Transverse colon (tissue), 4 donors: ENCODE results near the gene COBLL1. TPM values are rescaled to one million over a fixed set of nuclear protein-coding genes. Genes with fewer than 3 reads are reported as not detected.
A peak's percentile ranks its signal among the peaks of the same experiment; 100 is the strongest.

Experiments used
- DNase-seq: peaks from one replicate; pipeline ENCODE4 v3.0.0-alpha.2; 2019
- H3K27ac ChIP-seq, 4 donors: fragments of 200-600 bp; sonication (generic); 2 replicates each; pipeline ENCODE4 v1.5.1; 2016 to 2018; ENCODE audit warnings: inconsistent platforms in 4 of 4
- H3K27me3 ChIP-seq: fragments of 200-600 bp; sonication (generic); 2 replicates; pipeline ENCODE4 v1.5.1; 2017; ENCODE audit warnings: inconsistent platforms
- H3K36me3 ChIP-seq, 4 donors: fragments of 200-600 bp; sonication (generic); 2 replicates each; pipeline ENCODE4 v1.5.1; 2017 to 2019; ENCODE audit warnings: inconsistent platforms in 4 of 4
- H3K4me1 ChIP-seq, 4 donors: fragments of 200-600 bp; sonication (generic); 2 replicates each; pipeline ENCODE4 v1.5.1; 2017 to 2020; ENCODE audit warnings: inconsistent platforms in 4 of 4
- H3K4me3 ChIP-seq, 4 donors: fragments of 200-600 bp; sonication (generic); 1 replicate in 1 of 4; 2 replicates in 3 of 4; pipeline versions ENCODE4 v1.5.1 to v1.6.1; 2017 to 2019; ENCODE audit warnings: inconsistent platforms in 4 of 4
- H3K9me3 ChIP-seq, 2 donors: fragments of 200-600 bp; sonication (generic); 2 replicates each; pipeline ENCODE4 v1.5.1; 2017 to 2019; ENCODE audit warnings: inconsistent platforms in 2 of 2
- CTCF ChIP-seq, 5 experiments: fragments of 200-600 bp in 3 of 5; fragments of 450-650 bp in 2 of 5; sonication (generic) in 3 of 5; IDR thresholded peaks; 1 replicate in 2 of 5; 2 replicates in 3 of 5; pipeline ENCODE4 v1.5.1; 2016 to 2017; ENCODE audit warnings: antibody characterized with exemption in 5 of 5, inconsistent platforms in 3 of 5, mild to moderate bottlenecking in 2 of 5, moderate library complexity in 1 of 5
- EP300 ChIP-seq: sonication (generic); formaldehyde crosslinking; IDR thresholded peaks from one replicate; pipeline ENCODE4 v1.6.1; 2017; ENCODE audit warnings: antibody characterized with exemption, low read depth
- POLR2A ChIP-seq: fragments of 450-650 bp; IDR thresholded peaks from one replicate; pipeline ENCODE4 v1.6.1; 2016; ENCODE audit warnings: antibody characterized with exemption, mild to moderate bottlenecking, moderate library complexity
- POLR2AphosphoS5 ChIP-seq, 3 donors: sonication (generic); formaldehyde crosslinking; IDR thresholded peaks; one replicate each; pipeline ENCODE4 v1.6.1; 2016; ENCODE audit warnings: antibody characterized with exemption in 3 of 3
- WGBS, 2 donors: methylation state at CpG; one replicate each; pipeline ENCODE4 v1.1.5; 2018; ENCODE audit warnings: low coverage in 1 of 2; 5-methylcytosine and 5-hydroxymethylcytosine counted together
- in situ Hi-C, 4 donors: fragments of 200-750 bp; cut with MboI; loops; one replicate each; pipeline versions ENCODE4 v1.15.0 to v1.15.1; 2017; ENCODE audit warnings: low sequenced_read_pairs in 3 of 4, low pct_ligation_motif_present in 1 of 4, low pct_unique_long_range_greater_than_20kb in 1 of 4
- intact Hi-C: fragments of 100-400 bp; cut with DNase I; formaldehyde crosslinking; loops from one replicate; pipeline ENCODE4 v1.15.1; 2023; ENCODE audit warnings: low total_unique reads
- total RNA-seq, 4 donors: library from RNA; depleted of rRNA; stranded (reverse); fragments of >200 nt; gene quantifications; one replicate each; pipeline ENCODE4 v1.1.0, GENCODE V29; 2016

The COBLL1 gene
- total RNA-seq, 4 donors from 2014 or later, result 21.7 to 129 (median 30.7) TPM

- no peak overlapping the region for H3K4me3 ChIP-seq
- 75 to 90% methylated on average over 1 of the region's 1 CpG for WGBS, 2 donors
- H3K4me1 ChIP-seq, result peaks cover 0 to 5% (median 0%) of the 10 kb centered on the region in 4 donors
- in situ Hi-C loops (no loop called here), intact Hi-C loops (no loop called here)
- no peaks in the 10 kb centered on the region for H3K36me3 ChIP-seq
- DNase-seq, result no peak
- no peak overlapping the region for H3K27ac ChIP-seq
- no peak for TF ChIP-seq POLR2A
- TF ChIP-seq CTCF (IDR thresholded peaks at IDR 0.05), result no peak
- no peak for TF ChIP-seq EP300
- no peak for TF ChIP-seq POLR2AphosphoS5 (IDR thresholded peaks at IDR 0.05)
- H3K9me3 ChIP-seq, result no peaks in the 10 kb centered on the region
- no peaks in the 10 kb centered on the region for H3K27me3 ChIP-seq
Observed at GRCh38 chr2:164677271-164677670, 164.4 kb downstream of the COBLL1 start.

- no peaks in the 10 kb centered on the region for H3K36me3 ChIP-seq
- TF ChIP-seq CTCF (IDR thresholded peaks at IDR 0.05) (no peak), EP300 (no peak), POLR2A (no peak), POLR2AphosphoS5 (IDR thresholded peaks at IDR 0.05) (no peak)
- no peak overlapping the region for H3K27ac ChIP-seq
- H3K27me3 ChIP-seq, result no peaks in the 10 kb centered on the region
- 40 to 49% methylated on average over 2 of the region's 2 CpGs for WGBS, 2 donors
- peaks cover 0 to 5% (median 0%) of the 10 kb centered on the region in 4 donors for H3K4me1 ChIP-seq
- H3K9me3 ChIP-seq, result no peaks in the 10 kb centered on the region
- intact Hi-C loops (no loop called here), in situ Hi-C loops (no loop called here)
- DNase-seq, result peak; percentile 20
- H3K4me3 ChIP-seq, result no peak overlapping the region
Observed at GRCh38 chr2:164675687-164676086, 165.9 kb downstream of the COBLL1 start.

- intact Hi-C loops, result no loop called here
- WGBS, 2 donors, result 68 to 77% methylated on average over 2 of the region's 2 CpGs
Observed at GRCh38 chr2:164675027-164675426, 166.6 kb downstream of the COBLL1 start.

GRCh38 chr2:164671664-164672396, 169.8 kb downstream of the COBLL1 start:
- in situ Hi-C loops (no loop called here), intact Hi-C loops (no loop called here)
- Histone ChIP-seq H3K27me3 (no peaks in the 10 kb centered on the region), H3K4me3 (no peak overlapping the region), H3K27ac (no peak overlapping the region), H3K9me3 (no peaks in the 10 kb centered on the region), H3K4me1 (peaks cover 0 to 5% (median 0%) of the 10 kb centered on the region in 4 donors), H3K36me3 (no peaks in the 10 kb centered on the region)
- DNase-seq, result no peak
- TF ChIP-seq EP300 (no peak), POLR2AphosphoS5 (IDR thresholded peaks at IDR 0.05) (no peak), POLR2A (no peak)
- 81 to 84% methylated on average over 4 of the region's 4 CpGs for WGBS, 2 donors

More at GRCh38 chr2:164675027-164675426, 166.6 kb downstream of the COBLL1 start:
- no peak for DNase-seq
- in situ Hi-C loops, result no loop called here
- no peak for TF ChIP-seq POLR2A
- no peak for TF ChIP-seq EP300
- no peak for TF ChIP-seq POLR2AphosphoS5 (IDR thresholded peaks at IDR 0.05)
- no peak for TF ChIP-seq CTCF (IDR thresholded peaks at IDR 0.05)
- Histone ChIP-seq H3K4me1 (peaks cover 0 to 5% (median 0%) of the 10 kb centered on the region in 4 donors), H3K36me3 (no peaks in the 10 kb centered on the region), H3K27ac (no peak overlapping the region), H3K9me3 (no peaks in the 10 kb centered on the region), H3K4me3 (no peak overlapping the region), H3K27me3 (no peaks in the 10 kb centered on the region)

- H3K4me1 ChIP-seq, result no peaks in the 10 kb centered on the region
- in situ Hi-C loops, result no loop called here
- intact Hi-C loops, result no loop called here
Observed at GRCh38 chr2:164669291-164669690, 172.3 kb downstream of the COBLL1 start.

More at GRCh38 chr2:164669291-164669690, 172.3 kb downstream of the COBLL1 start:
- Histone ChIP-seq H3K9me3 (no peaks in the 10 kb centered on the region), H3K27me3 (no peaks in the 10 kb centered on the region), H3K27ac (no peak overlapping the region), H3K4me3 (no peak overlapping the region), H3K36me3 (no peaks in the 10 kb centered on the region)
- TF ChIP-seq CTCF (IDR thresholded peaks at IDR 0.05) (no peak), POLR2A (no peak), POLR2AphosphoS5 (IDR thresholded peaks at IDR 0.05) (no peak), EP300 (no peak)
- no peak for DNase-seq
